ENCODE measurements around the gene FAM163B. TPM values are rescaled to one million over a fixed set of nuclear protein-coding genes. Genes with fewer than 3 reads are reported as not detected.

The FAM163B gene
- total RNA-seq, 2 donors from 2014 or later = not detected

DNA sequence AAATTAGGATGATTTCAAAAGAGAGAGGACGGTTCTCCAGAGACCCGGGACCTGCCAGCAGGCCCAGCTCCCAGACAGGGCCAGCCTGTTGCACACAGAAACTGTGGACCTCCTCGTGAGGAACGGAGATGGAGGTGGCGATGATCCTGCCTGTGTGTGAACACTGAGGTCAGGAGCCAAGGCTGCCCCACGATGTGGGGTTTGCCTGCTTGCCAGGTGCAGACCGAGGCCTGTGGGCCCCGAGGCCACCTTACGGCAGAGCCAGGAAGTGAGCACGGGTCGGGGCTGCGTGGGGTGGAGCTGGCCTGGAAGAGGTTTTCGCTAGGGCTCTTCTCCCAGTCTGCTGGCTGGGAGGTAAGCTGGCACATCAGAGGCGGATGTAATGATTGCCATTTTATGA lies 4.3 kb downstream of the FAM163B start:
- ATAC-seq (replicated peaks) = no peak
- no peak overlapping the region for H3K4me3 Mint-ChIP-seq
- H3K9me3 Mint-ChIP-seq = no peaks in the 10 kb centered on the region
- no peaks in the 10 kb centered on the region for H3K36me3 Mint-ChIP-seq (ENCODE audit: low read depth)
- peaks cover 9% of the 10 kb centered on the region for H3K27me3 Mint-ChIP-seq
- no peak overlapping the region for H3K27ac Mint-ChIP-seq
- no peaks in the 10 kb centered on the region for H3K4me1 Mint-ChIP-seq

GRCh38 chr9:133604214-133604613 lies 5.0 kb downstream of the FAM163B start:
- no peaks in the 10 kb centered on the region for H3K9me3 Mint-ChIP-seq

DNA sequence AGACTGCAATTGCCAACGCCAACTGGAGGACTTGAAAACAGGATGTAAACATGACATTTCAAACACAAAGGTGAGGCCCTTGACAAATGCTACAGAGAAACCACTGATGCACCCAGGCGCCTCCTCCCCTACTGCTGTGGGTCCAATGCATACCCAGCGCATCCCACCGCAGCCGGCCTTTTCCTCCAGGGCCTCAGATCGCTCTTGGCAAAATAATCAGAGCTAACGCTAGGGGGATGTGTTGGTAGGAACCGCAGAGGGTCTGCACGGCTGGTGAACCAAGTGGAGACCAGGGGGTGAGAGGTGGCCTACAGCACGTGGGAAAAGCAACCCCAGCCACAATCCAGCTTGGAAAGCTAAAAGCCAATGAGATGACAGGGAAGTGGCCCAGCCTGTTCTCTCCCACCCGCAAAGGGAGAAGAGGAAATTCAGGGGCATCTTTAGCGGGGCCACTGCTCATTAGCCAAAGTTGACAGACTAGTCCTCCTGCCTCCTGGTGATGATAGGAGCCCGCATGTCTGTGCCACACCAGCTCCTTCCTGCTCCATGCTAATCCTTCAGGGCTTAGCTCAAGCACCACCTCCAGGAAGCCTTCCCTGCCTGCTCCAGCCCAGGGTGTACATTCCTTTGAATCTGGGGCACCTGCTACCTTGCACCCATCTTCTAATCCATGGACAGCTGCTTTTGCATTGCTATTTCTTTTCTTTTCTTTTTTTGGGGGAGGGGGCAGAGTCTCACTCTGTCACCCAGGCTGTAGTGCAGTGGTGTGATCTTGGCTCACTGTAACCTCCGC lies 5.9 kb downstream of the FAM163B start:
- Mint-ChIP-seq H3K27ac (no peak overlapping the region), H3K9me3 (no peaks in the 10 kb centered on the region), H3K36me3 (ENCODE audit: low read depth) (no peaks in the 10 kb centered on the region), H3K27me3 (peaks cover 2% of the 10 kb centered on the region), H3K4me1 (no peaks in the 10 kb centered on the region), H3K4me3 (no peak overlapping the region)
- ATAC-seq (replicated peaks) = no peak

More at GRCh38 chr9:133604214-133604613, 5.0 kb downstream of the FAM163B start:
- Mint-ChIP-seq H3K27ac (no peak overlapping the region), H3K27me3 (peaks cover 4% of the 10 kb centered on the region), H3K4me3 (no peak overlapping the region), H3K4me1 (no peaks in the 10 kb centered on the region), H3K36me3 (ENCODE audit: low read depth) (no peaks in the 10 kb centered on the region)
- no peak for ATAC-seq (replicated peaks)

GRCh38 chr9:133602277-133602676 lies 6.9 kb downstream of the FAM163B start:
- Mint-ChIP-seq H3K27ac (no peak overlapping the region), H3K4me1 (no peaks in the 10 kb centered on the region), H3K27me3 (no peaks in the 10 kb centered on the region), H3K36me3 (ENCODE audit: low read depth) (no peaks in the 10 kb centered on the region), H3K4me3 (no peak overlapping the region), H3K9me3 (peaks cover 4% of the 10 kb centered on the region)
- ATAC-seq (replicated peaks) = no peak

DNA sequence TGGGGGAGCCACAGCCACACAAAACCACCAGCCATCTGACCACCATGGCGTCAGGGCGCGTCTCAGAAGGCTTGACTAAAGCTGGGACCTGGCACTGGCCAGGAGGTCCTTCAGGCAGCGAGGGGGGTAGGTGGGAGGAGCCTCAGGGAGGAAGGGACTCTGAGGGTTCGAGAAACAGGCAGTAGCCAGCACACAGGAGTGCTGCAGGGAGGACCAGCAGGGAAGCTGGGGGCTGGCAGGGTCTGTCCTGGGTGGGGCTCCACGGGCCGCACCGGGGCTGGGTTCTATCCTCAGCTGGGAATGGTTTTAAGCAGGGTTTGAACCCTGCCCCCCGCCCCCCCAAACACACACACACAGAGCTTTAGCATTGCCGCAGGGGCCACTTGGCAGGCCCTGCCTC lies 7.4 kb downstream of the FAM163B start:
- ATAC-seq (replicated peaks) = no peak
- Mint-ChIP-seq H3K4me1 (no peaks in the 10 kb centered on the region), H3K4me3 (no peak overlapping the region), H3K27me3 (no peaks in the 10 kb centered on the region), H3K36me3 (ENCODE audit: low read depth) (no peaks in the 10 kb centered on the region), H3K9me3 (peaks cover 7% of the 10 kb centered on the region), H3K27ac (no peak overlapping the region)

DNA sequence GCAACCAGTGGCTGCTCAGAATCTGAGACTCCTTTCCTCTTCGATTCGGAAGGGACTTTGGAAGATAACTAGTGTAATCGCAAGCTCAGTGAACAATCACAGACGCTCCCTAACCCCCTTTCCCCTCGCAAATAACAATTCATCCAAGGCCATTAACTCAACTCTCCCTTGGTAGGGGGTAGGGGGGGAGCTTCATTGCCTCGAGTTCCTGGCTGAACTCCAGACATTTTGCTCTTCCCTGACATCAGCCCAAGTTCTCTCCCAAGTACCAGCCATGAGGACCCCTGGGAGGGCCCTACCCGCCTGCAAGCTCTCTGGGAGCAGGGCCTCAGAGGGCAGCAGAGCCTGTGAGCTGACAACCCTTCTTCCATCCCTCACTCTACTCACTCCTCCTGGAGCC lies 8.4 kb downstream of the FAM163B start:
- H3K27ac Mint-ChIP-seq = no peak overlapping the region
- H3K36me3 Mint-ChIP-seq (ENCODE audit: low read depth) = no peaks in the 10 kb centered on the region
- no peaks in the 10 kb centered on the region for H3K4me1 Mint-ChIP-seq
- peaks cover 7% of the 10 kb centered on the region for H3K9me3 Mint-ChIP-seq
- H3K4me3 Mint-ChIP-seq = no peak overlapping the region
- H3K27me3 Mint-ChIP-seq = no peaks in the 10 kb centered on the region
- no peak for ATAC-seq (replicated peaks)

DNA sequence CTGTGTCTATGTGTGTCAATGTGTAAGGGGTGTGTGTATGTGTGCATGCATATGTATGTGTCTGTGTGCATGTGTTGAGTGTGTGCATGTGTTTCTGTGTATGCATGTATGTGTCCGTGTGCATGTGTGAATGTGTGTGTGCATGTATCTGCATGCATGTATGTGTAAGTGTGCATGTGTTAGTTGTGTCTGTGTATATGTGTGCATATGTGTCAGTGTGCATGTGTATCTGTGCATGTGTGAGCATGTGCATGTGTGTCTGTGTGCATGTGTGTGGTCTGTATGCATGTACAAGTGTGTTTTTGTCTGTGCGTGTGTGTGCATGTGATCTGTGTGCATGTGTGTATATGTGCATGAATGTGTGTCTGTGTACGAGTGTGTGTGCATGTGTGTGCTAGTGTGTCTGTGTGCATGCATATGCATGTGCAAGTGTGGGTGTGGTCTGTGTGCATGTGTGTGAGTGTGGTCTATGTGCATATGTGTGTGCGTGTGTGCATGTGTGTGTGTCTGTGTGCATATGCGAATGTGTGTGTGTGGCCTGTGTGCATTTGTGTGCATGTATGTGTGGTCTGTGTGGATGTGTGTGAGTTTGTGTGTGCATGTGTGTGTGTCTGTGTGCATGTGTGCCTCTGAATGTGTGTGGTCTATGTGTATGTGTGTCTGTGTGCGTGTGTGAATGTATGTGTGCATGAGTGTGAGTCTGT lies 9.6 kb downstream of the FAM163B start:
- Mint-ChIP-seq H3K4me3 (no peak overlapping the region), H3K27ac (no peak overlapping the region), H3K36me3 (ENCODE audit: low read depth) (no peaks in the 10 kb centered on the region), H3K4me1 (no peaks in the 10 kb centered on the region), H3K27me3 (no peaks in the 10 kb centered on the region), H3K9me3 (peaks cover 7% of the 10 kb centered on the region)
- no peak for ATAC-seq (replicated peaks)

DNA sequence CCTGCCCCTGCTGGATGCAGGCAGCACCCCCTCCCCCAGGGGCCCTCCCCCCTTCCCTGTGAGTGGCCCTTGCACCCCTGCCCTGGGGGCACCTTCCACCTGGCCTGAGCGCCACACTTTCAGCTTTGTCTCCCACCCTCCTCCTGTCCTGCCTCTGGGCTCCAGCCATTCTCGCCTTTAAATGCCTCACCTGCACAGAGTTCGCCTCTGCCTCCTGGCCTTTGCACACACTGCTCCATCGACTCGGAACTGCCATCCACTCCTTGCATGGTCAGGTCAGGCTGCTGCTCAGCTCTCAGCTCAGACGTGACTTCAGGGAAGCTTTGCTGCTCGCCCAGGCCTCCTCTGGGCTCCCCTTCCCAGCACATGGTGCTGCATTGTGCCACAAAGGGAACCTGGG lies 10.2 kb downstream of the FAM163B start:
- Mint-ChIP-seq H3K4me3 (no peak overlapping the region), H3K36me3 (ENCODE audit: low read depth) (no peaks in the 10 kb centered on the region), H3K27me3 (peaks cover 3% of the 10 kb centered on the region), H3K9me3 (peaks cover 7% of the 10 kb centered on the region), H3K4me1 (no peaks in the 10 kb centered on the region), H3K27ac (no peak overlapping the region)
- no peak for ATAC-seq (replicated peaks)

- no peak for ATAC-seq (replicated peaks)
- Mint-ChIP-seq H3K36me3 (ENCODE audit: low read depth) (no peaks in the 10 kb centered on the region), H3K4me3 (no peak overlapping the region), H3K27me3 (peaks cover 3% of the 10 kb centered on the region), H3K4me1 (no peaks in the 10 kb centered on the region), H3K9me3 (peaks cover 7% of the 10 kb centered on the region), H3K27ac (no peak overlapping the region)
Measured at GRCh38 chr9:133597316-133597957, 11.8 kb downstream of the FAM163B start.

GRCh38 chr9:133595910-133596309 lies 13.3 kb downstream of the FAM163B start:
- H3K4me1 Mint-ChIP-seq = no peaks in the 10 kb centered on the region
- peaks cover 3% of the 10 kb centered on the region for H3K27me3 Mint-ChIP-seq
- H3K36me3 Mint-ChIP-seq (ENCODE audit: low read depth) = no peaks in the 10 kb centered on the region
- no peak overlapping the region for H3K27ac Mint-ChIP-seq
- H3K4me3 Mint-ChIP-seq = no peak overlapping the region
- H3K9me3 Mint-ChIP-seq = peaks cover 7% of the 10 kb centered on the region
- ATAC-seq (replicated peaks) = no peak

DNA sequence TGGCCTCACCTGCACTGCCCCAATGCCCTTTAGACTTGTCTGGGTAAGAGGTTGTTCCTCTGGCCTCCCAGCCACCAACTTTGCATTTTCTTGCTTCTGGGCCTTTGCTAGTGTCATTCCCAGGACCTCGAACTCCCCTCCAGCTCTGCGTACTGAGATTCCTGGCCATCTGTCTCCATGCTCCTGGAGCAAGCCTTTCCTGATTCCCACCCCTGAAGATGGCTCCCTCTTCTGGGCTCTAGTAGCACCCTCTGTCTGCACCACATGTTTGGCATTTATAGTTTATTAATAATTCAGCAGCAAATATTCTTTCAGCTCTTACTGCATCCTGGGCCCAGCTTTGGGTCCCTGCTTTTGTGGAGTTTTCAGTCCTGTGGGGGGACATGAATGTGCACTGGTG lies 14.9 kb downstream of the FAM163B start:
- H3K4me3 Mint-ChIP-seq = no peak overlapping the region
- no peaks in the 10 kb centered on the region for H3K4me1 Mint-ChIP-seq
- no peak overlapping the region for H3K27ac Mint-ChIP-seq
- ATAC-seq (replicated peaks) = no peak
- no peaks in the 10 kb centered on the region for H3K36me3 Mint-ChIP-seq (ENCODE audit: low read depth)
- peaks cover 7% of the 10 kb centered on the region for H3K9me3 Mint-ChIP-seq
- peaks cover 3% of the 10 kb centered on the region for H3K27me3 Mint-ChIP-seq

- Mint-ChIP-seq H3K4me1 (no peaks in the 10 kb centered on the region), H3K4me3 (no peak overlapping the region), H3K36me3 (ENCODE audit: low read depth) (no peaks in the 10 kb centered on the region), H3K27me3 (peaks cover 3% of the 10 kb centered on the region), H3K27ac (no peak overlapping the region), H3K9me3 (peaks cover 7% of the 10 kb centered on the region)
- ATAC-seq (replicated peaks) = no peak
Measured at GRCh38 chr9:133593587-133594253, 15.5 kb downstream of the FAM163B start.

DNA sequence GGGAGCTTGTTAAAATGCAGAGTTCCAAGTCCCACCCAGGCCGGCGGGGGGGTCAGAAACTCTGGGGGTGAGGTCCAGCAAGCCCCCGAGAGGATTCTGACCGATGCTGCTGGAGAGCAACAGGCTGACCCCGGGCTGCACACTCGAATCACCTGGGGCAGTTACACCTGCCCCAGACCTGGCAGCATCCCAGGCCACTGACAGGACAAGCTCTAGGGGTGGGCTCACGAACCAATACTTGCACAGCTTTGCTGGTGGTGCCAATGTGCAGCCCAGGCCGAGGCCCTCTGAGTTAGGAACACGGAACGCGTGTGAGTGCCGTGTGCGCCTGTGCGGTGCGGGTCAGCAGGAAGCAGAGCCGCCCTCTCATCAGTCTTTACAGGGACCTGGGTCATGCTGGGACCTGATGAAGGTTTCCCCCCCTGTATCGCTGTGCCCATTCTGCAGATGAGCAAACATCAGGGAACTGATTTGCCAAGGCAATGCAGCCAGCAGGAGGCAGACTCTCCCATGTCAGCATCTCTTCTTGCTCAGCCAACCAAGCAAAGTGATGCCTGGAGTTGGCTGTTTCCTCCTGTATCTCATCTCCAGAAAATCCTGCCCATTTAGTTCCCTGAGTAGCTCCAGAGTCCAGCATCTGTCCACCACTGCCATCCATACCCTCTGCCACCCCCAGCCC lies 16.3 kb downstream of the FAM163B start:
- Mint-ChIP-seq H3K27ac (no peak overlapping the region), H3K9me3 (peaks cover 7% of the 10 kb centered on the region), H3K36me3 (ENCODE audit: low read depth) (no peaks in the 10 kb centered on the region), H3K27me3 (peaks cover 3% of the 10 kb centered on the region), H3K4me1 (no peaks in the 10 kb centered on the region), H3K4me3 (no peak overlapping the region)
- ATAC-seq (replicated peaks) = no peak

DNA sequence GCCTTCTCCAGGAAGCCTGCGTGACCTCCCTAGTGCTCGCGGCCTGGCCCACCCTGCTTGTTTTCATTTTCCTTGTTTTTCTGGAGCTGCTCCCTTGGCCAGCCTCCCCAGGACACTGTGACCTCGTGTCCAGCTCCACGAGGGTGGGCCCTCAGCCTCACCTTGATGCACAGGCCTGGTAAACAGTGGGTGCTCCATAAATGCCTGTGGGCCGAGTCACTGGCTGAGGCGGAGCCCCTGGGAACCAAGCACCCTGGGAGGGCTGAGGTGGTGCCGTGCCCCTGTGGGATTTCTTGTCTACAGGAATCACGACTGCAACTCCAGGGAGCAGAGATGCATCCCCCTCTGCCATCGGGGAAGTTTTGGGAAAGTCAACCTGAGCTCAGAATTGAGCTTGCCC lies 17.2 kb downstream of the FAM163B start:
- peaks cover under 1% of the 10 kb centered on the region for H3K9me3 Mint-ChIP-seq
- H3K27ac Mint-ChIP-seq = no peak overlapping the region
- no peak overlapping the region for H3K4me3 Mint-ChIP-seq
- no peaks in the 10 kb centered on the region for H3K36me3 Mint-ChIP-seq (ENCODE audit: low read depth)
- no peaks in the 10 kb centered on the region for H3K4me1 Mint-ChIP-seq
- ATAC-seq (replicated peaks) = no peak
- peaks cover 3% of the 10 kb centered on the region for H3K27me3 Mint-ChIP-seq

All from activated T-helper 17 cell treated with anti-CD3 and anti-CD28 coated beads, Interleukin-2, amount 50 U/mL, for 72 hours (primary cell).